Right atrium auricular region (tissue), 2 donors: Measurements from ENCODE around the gene RP9. TPM values are rescaled to one million over a fixed set of nuclear protein-coding genes. Genes with fewer than 3 reads are reported as not detected.
A peak's percentile ranks its signal among the peaks of the same experiment; 100 is the strongest.

Experiments used
- DNase-seq: peaks from one replicate; pipeline ENCODE4 v3.0.0-alpha.2; 2019; ENCODE audit warnings: low spot score
- H3K27ac ChIP-seq, 2 donors: fragments of 200-600 bp; sonication (generic); 1 replicate in 1 of 2; 2 replicates in 1 of 2; pipeline ENCODE4 v1.5.1; 2016 to 2019
- H3K27me3 ChIP-seq, 2 donors: fragments of 200-600 bp; sonication (generic); one replicate each; pipeline versions ENCODE4 v1.5.1 to v1.6.0; 2017 to 2019
- H3K36me3 ChIP-seq: fragments of 200-600 bp; sonication (generic); one replicate; pipeline ENCODE4 v1.5.1; 2016
- H3K4me1 ChIP-seq, 2 donors: fragments of 200-600 bp; sonication (generic); one replicate each; pipeline versions ENCODE4 v1.5.1 to v1.6.0; 2017 to 2019
- H3K4me3 ChIP-seq, 2 donors: fragments of 200-600 bp; sonication (generic); 1 replicate in 1 of 2; 2 replicates in 1 of 2; pipeline ENCODE4 v1.5.1; 2017 to 2019; ENCODE audit warnings: mild to moderate bottlenecking in 1 of 2, moderate library complexity in 1 of 2
- H3K9me3 ChIP-seq, 2 donors: fragments of 200-600 bp; sonication (generic); one replicate each; pipeline ENCODE4 v1.5.1; 2019
- total RNA-seq, 2 donors: library from RNA; depleted of rRNA; stranded (reverse); fragments of >200 nt; gene quantifications; one replicate each; pipeline ENCODE4 v1.1.0, GENCODE V29; 2016
- TF ChIP-seq, protein P1 (sequence below), 2 donors: fragments of 200-600 bp; sonication (generic); IDR thresholded peaks; one replicate each; pipeline ENCODE4 v1.5.1; 2019; ENCODE audit warnings: antibody characterized with exemption in 2 of 2

The RP9 gene
- total RNA-seq, 2 donors from 2014 or later: 16.3 to 19.8 TPM

DNA sequence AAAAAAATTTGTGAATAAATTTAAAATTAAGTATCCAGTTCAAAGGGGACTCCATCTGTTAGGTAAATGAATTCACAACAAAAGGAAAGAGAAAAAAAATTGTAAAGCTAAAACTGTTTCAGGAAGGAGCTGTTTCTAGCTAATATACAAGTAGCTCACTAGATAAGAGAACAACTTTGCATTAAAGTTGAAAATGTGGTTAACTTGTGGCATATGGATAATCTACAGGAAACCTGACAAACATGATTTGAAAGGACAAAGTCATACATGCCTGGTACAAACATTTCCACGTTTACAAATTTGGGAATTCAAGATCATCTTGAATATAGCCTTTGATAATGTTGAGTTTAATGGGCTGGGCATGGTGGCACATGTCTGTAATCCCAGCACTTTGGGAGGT, 55.5 kb downstream of the RP9 start:
- Histone ChIP-seq H3K27ac (no peak overlapping the region), H3K36me3 (no peaks in the 10 kb centered on the region), H3K4me3 (no peak overlapping the region), H3K9me3 (no peaks in the 10 kb centered on the region), H3K27me3 (no peaks in the 10 kb centered on the region), H3K4me1 (peaks cover 0 to 13% of the 10 kb centered on the region in 2 donors)
- DNase-seq: no peak
- TF ChIP-seq, protein P1, sequence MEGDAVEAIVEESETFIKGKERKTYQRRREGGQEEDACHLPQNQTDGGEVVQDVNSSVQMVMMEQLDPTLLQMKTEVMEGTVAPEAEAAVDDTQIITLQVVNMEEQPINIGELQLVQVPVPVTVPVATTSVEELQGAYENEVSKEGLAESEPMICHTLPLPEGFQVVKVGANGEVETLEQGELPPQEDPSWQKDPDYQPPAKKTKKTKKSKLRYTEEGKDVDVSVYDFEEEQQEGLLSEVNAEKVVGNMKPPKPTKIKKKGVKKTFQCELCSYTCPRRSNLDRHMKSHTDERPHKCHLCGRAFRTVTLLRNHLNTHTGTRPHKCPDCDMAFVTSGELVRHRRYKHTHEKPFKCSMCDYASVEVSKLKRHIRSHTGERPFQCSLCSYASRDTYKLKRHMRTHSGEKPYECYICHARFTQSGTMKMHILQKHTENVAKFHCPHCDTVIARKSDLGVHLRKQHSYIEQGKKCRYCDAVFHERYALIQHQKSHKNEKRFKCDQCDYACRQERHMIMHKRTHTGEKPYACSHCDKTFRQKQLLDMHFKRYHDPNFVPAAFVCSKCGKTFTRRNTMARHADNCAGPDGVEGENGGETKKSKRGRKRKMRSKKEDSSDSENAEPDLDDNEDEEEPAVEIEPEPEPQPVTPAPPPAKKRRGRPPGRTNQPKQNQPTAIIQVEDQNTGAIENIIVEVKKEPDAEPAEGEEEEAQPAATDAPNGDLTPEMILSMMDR (IDR thresholded peaks at IDR 0.05): no peak

GRCh38 chr7:33050535-33051318, 58.5 kb downstream of the RP9 start:
- TF ChIP-seq, protein P1 (IDR thresholded peaks at IDR 0.05): peak; percentile 43 to 70
- peaks cover 0 to 13% of the 10 kb centered on the region in 2 donors for H3K4me1 ChIP-seq
- H3K27me3 ChIP-seq: no peaks in the 10 kb centered on the region
- H3K9me3 ChIP-seq: no peaks in the 10 kb centered on the region
- H3K4me3 ChIP-seq: peak overlapping the region in 1 of 2 donors; percentile 5
- no peaks in the 10 kb centered on the region for H3K36me3 ChIP-seq
- peak overlapping the region; percentile 34 to 39 for H3K27ac ChIP-seq
- DNase-seq: no peak

DNA sequence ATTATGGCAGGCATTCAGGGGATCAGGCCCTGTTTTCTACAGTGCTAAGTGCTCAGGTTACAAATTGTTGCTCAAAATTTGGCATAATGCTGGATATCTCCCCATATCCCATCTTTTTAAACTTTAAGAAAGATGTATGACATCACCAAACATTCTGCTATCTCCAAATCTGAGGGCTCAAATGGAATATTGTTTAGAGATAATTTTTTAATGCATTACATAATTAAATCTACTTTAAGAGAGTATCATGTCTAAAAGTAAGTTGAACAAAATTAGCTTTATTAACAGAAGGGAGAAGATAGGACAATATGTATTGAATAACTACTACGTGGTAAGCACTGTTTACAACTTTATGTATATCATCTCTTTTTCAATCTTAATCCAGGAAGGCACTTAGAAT, 60.5 kb downstream of the RP9 start:
- Histone ChIP-seq H3K9me3 (no peaks in the 10 kb centered on the region), H3K27ac (no peak overlapping the region), H3K4me1 (peaks cover 0 to 28% of the 10 kb centered on the region in 2 donors), H3K4me3 (no peak overlapping the region), H3K27me3 (no peaks in the 10 kb centered on the region), H3K36me3 (no peaks in the 10 kb centered on the region)
- TF ChIP-seq, protein P1 (IDR thresholded peaks at IDR 0.05): no peak
- no peak for DNase-seq

DNA sequence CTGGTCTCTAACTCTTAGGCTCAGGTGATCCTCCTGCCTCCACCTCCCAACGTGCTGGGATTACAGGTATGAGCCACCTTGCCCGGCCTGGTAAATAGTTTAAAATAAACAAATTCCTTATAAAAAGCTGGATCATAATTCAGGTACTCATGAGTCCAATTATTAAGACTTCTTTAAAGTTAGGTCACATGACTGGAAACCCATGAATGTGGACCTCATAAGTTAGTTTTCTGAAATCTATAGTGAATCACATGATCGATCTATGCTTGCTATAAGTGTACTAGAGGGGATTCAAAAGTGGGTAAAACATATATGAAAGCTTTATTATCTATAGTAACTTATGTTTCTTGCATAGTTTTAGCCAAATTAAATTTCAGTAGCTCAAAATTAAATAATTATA, 60.9 kb downstream of the RP9 start:
- no peaks in the 10 kb centered on the region for H3K36me3 ChIP-seq
- no peak overlapping the region for H3K4me3 ChIP-seq
- DNase-seq: no peak
- TF ChIP-seq, protein P1 (IDR thresholded peaks at IDR 0.05): no peak
- H3K9me3 ChIP-seq: no peaks in the 10 kb centered on the region
- no peaks in the 10 kb centered on the region for H3K27me3 ChIP-seq
- H3K27ac ChIP-seq: no peak overlapping the region
- H3K4me1 ChIP-seq: peaks cover 0 to 32% of the 10 kb centered on the region in 2 donors

DNA sequence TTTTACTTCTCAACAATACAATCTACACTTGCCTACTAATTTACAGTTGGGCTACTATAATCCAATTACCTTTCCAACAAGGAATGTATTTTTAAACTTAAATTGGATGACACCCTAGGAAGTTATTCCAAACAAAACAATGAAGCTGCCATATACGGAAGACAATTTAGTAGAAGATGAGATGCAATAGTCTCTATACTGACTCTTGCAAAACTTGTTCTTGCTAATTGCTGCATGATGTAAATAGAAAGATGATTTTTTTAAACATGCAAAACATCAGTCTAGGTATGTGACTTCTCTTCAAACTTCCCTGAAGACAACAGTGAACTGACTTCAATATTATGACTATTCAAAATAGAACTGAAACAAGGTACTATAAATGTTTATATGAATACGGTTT, 64.2 kb downstream of the RP9 start:
- TF ChIP-seq, protein P1 (IDR thresholded peaks at IDR 0.05): no peak
- Histone ChIP-seq H3K27me3 (no peaks in the 10 kb centered on the region), H3K9me3 (no peaks in the 10 kb centered on the region), H3K27ac (peak overlapping the region in 1 of 2 donors; percentile 77), H3K4me1 (peaks cover 0 to 46% of the 10 kb centered on the region in 2 donors), H3K36me3 (no peaks in the 10 kb centered on the region), H3K4me3 (no peak overlapping the region)
- DNase-seq: no peak

Other genes with a start within 250 kb of the RP9 start
- gene KBTBD2, start 217.6 kb downstream of the RP9 start, total RNA-seq: 10 to 100 TPM; 22.4 to 26.0 TPM
- gene FKBP9, start 152.0 kb downstream of the RP9 start, total RNA-seq: 100 to 1,000 TPM in 1 of 2 donors, 10 to 100 TPM in 1; 73.3 to 129 TPM
- 10 to 100 TPM; 15.4 to 15.6 TPM for gene NT5C3A, start 46.6 kb downstream of the RP9 start, total RNA-seq
- 10 to 100 TPM; 13.3 to 13.8 TPM for gene BBS9, start 20.2 kb upstream of the RP9 start, total RNA-seq